ENCODE results near the gene B4GALNT1.

- no peak for TF ChIP-seq EZH2 (IDR thresholded peaks at IDR 0.05; ENCODE audit: low read length, missing control alignments)
- no peak for TF ChIP-seq CTCF (conservative IDR thresholded peaks at IDR 0.05 in 1 of 2, IDR thresholded peaks at IDR 0.05 in 1 of 2; ENCODE audit: low read depth in 1 of 2, low read length in 2 of 2)
Measured at GRCh38 chr12:57622293-57623245, 10.4 kb downstream of the B4GALNT1 start.

All from fibroblast of lung (primary cell).